Astrocyte (in vitro differentiated cells and primary cell): ENCODE results near the gene JAK2.

Experiments
- EZH2 ChIP-seq: IDR thresholded peaks from 2 replicates; pipeline ENCODE4 v1.6.1; 2012; ENCODE audit warnings: mild to moderate bottlenecking, low read length, inconsistent platforms; ENCODE audit not compliant: insufficient read depth
- TF ChIP-seq, protein P1 (sequence below): IDR thresholded peaks from 2 replicates; pipeline ENCODE4 v1.5.1; 2011; ENCODE audit warnings: low read depth, mild to moderate bottlenecking, inconsistent platforms, low read length, moderate library complexity; ENCODE audit not compliant: insufficient read depth

DNA sequence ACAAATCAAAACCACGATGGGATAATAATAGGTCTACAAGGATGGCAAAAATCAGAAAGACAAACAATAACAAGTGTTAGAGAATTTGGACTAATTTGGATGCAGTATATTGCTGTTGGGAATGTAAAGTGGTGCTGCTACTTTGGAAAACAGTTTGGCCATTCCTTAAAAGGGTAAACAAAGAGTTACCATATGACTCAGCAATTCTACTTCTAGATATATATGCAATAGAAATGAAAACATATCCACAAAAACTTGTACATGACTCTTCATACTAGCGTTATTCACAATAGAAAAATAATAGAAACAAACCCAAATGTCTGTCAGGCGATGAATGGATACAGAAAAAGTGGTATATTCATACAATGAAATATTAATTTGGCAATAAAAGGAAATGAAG, 58.3 kb downstream of the JAK2 start:
- TF ChIP-seq EZH2, result no peak
- TF ChIP-seq, protein P1, sequence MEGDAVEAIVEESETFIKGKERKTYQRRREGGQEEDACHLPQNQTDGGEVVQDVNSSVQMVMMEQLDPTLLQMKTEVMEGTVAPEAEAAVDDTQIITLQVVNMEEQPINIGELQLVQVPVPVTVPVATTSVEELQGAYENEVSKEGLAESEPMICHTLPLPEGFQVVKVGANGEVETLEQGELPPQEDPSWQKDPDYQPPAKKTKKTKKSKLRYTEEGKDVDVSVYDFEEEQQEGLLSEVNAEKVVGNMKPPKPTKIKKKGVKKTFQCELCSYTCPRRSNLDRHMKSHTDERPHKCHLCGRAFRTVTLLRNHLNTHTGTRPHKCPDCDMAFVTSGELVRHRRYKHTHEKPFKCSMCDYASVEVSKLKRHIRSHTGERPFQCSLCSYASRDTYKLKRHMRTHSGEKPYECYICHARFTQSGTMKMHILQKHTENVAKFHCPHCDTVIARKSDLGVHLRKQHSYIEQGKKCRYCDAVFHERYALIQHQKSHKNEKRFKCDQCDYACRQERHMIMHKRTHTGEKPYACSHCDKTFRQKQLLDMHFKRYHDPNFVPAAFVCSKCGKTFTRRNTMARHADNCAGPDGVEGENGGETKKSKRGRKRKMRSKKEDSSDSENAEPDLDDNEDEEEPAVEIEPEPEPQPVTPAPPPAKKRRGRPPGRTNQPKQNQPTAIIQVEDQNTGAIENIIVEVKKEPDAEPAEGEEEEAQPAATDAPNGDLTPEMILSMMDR, result no peak
